Activated T-cell treated with anti-CD3 and anti-CD28 coated beads for 24 hours (primary cell): Measurements from ENCODE around the gene ACOT9.
A peak's percentile ranks its signal among the peaks of the same experiment; 100 is the strongest.
"Not testable (repeated sequence)": the region's sequence is repeated elsewhere in the genome, so short reads cannot be mapped to it uniquely, and the experiment has no call there.

Experiments used
- DNase-seq: peaks from one replicate; pipeline ENCODE4 v3.0.0-alpha.2; 2020; ENCODE audit warnings: low read depth

The ACOT9 gene

GRCh38 chrX:23694606-23695005, 48.5 kb downstream of the ACOT9 start:
- DNase-seq, result peak; percentile 18

GRCh38 chrX:23692166-23692565, 50.9 kb downstream of the ACOT9 start:
- no peak for DNase-seq

- DNase-seq, result not testable (repeated sequence)
Measured at GRCh38 chrX:23676486-23676885, 66.6 kb downstream of the ACOT9 start.

- DNase-seq, result no peak
Measured at GRCh38 chrX:23673108-23673507, 70.0 kb downstream of the ACOT9 start.

DNA sequence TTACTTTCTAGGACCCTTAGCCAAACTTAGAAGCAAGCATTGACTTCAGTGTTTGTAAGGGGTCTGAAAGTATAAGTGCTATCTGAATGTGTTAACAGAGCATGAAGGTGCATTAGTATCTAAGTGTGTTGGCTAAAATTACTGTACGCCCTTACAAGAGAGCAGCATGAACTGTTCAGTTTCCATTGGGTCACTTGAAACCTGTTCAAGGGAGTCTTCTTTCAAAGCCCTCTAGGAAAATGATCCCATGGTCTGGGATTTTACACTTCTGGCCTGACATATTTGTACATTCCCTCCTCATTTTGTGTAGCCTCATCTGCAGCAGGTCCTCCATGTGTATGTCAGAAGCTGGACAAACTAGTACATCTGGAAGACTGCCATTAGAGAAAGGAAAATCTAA, 72.5 kb downstream of the ACOT9 start:
- DNase-seq, result no peak

DNA sequence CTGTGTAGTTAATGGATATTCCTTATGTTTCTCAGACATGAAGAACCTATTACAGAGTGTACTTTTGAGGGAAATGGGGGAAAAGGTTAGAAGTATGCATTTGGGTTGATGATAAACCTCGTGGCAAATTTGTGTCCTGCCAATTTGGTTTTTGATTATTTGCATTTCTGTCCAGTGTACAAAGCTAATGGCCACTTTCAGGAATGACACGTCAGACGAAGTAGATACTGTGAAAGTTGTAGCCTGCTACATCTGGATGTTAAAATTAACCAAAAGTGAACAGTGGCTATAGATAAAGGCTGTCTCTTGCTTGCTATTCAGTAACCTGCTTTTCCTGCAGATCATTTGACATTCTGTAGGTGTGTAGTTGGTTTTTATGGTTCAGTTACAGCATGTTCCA, 74.7 kb downstream of the ACOT9 start:
- no peak for DNase-seq

DNA sequence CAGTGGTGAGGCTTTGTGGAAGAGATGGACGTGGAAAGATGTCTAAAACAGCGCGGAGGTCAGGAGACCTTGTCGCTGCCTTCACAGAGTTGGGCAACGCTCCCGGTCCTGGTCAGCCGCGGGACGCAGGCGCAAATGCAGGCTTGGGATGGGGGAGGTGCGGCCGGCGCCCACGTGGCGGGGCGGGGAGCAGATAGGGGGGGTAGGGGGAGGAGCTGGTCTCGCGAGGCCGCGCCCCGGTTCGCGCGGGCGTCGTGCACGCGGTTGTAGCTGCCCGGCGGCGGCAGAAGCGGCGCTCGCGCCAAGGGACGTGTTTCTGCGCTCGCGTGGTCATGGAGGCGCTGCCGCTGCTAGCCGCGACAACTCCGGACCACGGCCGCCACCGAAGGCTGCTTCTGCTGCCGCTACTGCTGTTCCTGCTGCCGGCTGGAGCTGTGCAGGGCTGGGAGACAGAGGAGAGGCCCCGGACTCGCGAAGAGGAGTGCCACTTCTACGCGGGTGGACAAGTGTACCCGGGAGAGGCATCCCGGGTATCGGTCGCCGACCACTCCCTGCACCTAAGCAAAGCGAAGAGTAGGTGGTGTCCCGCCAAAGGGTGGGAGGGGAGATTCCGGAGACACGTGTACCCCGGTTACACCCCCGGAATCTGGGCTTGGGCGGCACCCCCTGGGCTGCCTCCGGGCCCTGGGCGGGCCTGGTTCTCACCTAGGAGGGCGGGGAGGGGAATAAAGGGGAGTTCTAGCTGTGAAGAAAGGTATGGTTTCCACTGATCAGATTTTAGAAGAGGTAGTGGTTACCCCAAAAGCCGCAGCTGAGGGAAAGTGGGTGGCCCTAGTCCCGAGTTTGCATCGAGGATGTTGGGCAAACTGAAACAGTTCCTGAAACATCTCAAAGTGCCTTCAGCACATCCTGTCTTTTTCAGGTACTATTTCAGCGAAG, 75.6 kb downstream of the ACOT9 start, which contains the start of gene PRDX4:
TSS of gene PRDX4 (plus strand) at position 255 of the 939 bp plus-strand sequence. CDS start at position 333, 78 bp downstream.
- peak; percentile 70 for DNase-seq

GRCh38 chrX:23666282-23666681, 76.8 kb downstream of the ACOT9 start:
- DNase-seq, result no peak

DNA sequence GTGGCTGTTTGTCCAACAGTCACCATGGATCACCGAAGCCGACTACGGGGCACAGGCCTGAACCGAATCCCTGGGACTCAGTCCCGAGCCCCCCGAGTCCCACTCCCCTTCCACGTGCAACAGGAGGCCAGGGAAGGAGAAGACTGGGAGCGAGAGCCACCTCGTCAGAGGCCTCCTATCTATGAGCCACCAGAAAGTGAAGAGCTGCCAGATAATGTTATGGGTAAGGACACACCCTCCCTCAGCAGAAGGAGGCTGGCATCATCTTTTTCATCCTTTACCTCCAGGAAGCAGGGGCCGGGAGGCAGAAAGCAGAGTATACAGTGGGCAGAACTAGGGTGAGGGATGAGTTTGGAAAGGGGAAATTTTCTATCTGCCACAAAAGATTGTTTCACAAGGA, 78.6 kb downstream of the ACOT9 start:
- no peak for DNase-seq

DNA sequence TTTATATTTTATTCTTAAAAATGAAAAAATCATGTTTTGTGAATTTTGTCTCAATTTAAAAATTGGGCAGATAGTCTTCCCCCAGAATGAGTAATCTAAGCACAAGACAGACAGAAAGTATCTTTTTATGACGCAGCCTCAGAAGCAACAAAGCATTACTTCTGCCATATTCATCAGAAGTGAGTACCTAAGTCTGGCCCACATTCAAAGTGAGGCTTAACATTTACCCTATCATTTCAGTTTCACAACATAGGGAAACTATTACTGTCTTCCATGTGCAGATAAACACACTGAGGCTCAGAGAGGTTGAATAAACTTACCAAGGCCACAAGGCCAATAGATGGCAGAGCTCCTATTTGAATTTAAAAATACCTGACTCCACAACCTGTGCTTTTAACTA, 80.2 kb downstream of the ACOT9 start:
- no peak for DNase-seq

DNA sequence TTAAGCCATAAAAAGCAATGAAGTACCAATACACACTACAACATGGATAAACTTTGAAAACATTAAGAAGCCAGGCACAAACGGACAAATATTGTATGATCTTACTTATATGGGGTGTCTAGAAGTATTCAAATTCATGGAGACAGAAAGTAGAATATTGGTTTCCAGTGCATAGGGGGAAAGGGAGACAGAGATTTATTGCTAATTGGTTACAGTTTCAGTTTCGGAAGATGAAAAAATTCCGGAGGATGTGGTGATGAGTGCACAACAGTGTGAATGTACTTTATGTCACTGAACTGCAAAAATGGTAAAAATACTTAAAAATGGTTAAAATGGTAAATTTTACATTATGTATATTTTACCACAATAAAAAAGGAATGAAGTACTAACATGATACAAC, 80.9 kb downstream of the ACOT9 start:
- DNase-seq, result no peak

- DNase-seq, result no peak
Measured at GRCh38 chrX:23661671-23662070, 81.4 kb downstream of the ACOT9 start.

DNA sequence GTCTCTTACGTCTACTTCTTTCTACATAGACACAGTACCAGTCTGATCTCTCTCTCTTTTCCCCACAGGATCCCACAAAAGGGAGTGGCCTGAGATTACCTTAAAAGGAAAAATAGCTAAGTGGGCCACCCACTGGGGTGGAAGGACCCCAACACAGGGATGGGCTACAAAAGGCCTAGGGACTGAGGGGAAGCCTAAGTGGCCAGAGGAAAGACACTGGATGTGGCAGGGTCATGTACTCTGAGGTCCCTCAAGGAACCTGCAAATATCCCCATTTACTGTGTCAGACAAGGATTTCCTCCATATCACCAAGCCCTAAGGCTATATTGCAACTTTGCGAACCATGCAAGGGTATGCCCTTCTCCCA, 82.3 kb downstream of the ACOT9 start:
- no peak for DNase-seq

DNA sequence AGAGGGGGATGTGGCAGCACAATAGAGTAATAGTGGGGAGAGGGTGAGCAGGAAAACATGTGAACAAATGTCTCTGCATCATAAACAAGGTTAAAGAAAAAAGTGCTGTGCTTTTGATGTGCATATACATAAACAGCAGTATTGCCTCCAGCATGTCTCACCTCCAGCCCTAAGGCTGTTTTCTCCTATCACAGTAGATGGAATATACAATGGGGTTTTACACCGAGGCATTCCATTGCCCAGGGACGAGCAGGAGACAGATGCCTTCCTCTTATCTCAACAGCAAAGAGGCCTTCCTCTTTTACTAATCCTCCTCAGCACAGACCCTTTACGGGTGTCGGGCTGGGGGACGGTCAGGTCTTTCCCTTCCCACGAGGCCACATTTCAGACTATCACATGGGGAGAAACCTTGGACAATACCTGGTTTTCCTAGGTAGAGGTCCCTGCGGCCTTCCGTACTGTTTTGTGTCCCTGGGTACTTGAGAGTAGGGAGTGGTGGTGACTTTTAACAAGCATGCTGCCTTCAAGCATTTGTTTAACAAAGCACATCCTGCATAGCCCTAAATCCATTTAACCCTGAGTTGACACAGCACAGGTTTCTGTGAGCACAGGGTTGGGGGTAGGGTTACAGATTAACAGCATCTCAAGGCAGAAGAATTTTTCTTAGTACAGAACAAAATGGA, 82.9 kb downstream of the ACOT9 start:
- not testable (repeated sequence) for DNase-seq

DNA sequence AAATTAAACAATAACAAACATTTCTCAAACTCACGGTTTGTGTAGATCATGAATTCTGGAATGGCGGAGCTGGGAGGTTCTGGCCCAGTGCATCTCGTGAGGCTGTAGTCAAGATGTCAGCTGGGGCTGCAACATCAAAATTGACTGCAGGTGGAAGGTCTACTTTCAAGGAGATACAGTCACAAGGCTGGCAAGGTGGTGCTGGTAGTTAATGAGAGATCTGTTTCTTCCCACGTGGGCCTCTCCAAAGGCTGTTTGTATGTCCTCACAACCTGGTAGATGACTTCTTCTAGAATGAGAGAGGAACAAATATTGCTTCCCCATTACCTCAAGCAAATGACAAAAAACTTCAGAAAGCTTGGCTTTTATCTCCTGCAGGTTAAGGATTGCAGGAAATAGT, 83.7 kb downstream of the ACOT9 start:
- no peak for DNase-seq

DNA sequence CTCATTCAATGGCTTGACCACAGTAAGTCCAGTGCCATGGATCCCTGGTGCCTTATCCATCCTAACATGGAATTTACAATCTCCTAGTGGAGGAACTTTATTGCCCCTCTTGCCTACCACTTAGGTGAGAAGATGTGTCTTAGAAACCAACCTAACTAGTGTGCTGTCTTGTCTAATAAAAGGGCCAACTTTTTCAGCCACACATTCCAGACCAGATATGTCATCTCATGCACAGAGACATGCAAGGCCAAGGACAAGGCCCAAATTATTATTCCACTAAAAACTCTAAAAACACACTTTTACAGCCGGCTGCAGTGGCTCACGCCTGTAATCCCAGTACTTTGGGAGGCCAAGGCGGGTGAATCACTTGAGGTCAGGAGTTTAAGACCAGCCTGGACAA, 86.4 kb downstream of the ACOT9 start:
- DNase-seq, result no peak

GRCh38 chrX:23656091-23656490, 87.0 kb downstream of the ACOT9 start:
- DNase-seq, result no peak
